ENCODE measurements around the gene CD68.

- TF ChIP-seq POLR2A (IDR thresholded peaks at IDR 0.05; ENCODE audit: extremely low read depth, insufficient read length) (no peak), CTCF (IDR thresholded peaks at IDR 0.05; ENCODE audit: low read depth, low read length) (no peak)
Observed at GRCh38 chr17:7626307-7626706, 46.9 kb downstream of the CD68 start.

Measured in NB4 (cell line).